HG03457 (cell line): ENCODE results near the gene GTPBP10.

Experiments
- ATAC-seq: cut with Tn5 transposase; IDR thresholded peaks from one replicate; pipeline ENCODE4 v1.9.1; 2021; ENCODE audit warnings: moderate number of reproducible peaks; ENCODE audit not compliant: unreplicated experiment

The GTPBP10 gene

DNA sequence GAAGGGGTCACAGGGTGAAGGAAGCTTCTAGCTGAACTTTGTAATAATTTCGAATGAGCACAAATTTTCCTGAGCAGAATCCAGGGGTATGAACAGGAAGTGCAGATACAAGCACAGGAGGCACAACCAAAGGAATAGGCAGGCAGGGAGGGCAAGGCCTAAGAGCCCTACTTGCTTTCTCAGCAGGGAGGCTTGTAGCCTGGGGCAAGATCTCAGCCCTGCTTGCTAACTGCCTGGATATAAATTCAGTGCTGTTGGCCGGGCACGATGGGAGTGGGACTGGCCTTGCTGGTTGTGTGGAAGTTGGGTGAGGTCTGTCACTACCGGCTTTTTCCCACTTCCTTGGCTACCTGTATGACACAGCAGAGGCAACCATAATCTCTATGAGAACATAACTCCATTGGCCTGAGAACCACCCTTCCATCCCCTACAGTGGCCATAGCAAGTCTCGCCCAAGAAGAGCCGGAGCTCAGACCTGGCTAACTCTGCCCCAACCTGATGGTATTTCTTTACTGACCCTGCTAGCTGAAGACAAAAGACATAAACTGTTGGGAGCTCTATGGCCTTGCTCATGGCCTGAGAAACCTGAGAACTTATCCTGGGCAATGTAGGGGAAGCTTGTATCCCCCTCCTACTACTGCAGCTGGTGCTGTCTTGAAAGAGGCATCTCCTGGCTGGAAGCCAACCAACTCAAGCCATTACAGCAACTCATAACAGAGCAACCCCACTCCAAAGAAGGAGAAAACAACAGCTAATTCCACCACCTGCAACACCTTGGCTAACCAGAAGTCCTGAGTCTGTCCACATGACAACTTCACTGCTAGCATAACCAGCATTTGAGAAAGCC, 84.3 kb downstream of the GTPBP10 start:
- no peak for ATAC-seq

- ATAC-seq, result no peak
These were observed 86.2 kb downstream of the GTPBP10 start for GRCh38 chr7:90432752-90433151.

- ATAC-seq, result no peak
These were observed 86.7 kb downstream of the GTPBP10 start for GRCh38 chr7:90433221-90433620.
